A673 (cell line): ENCODE results near the gene GP1BB.

Experiments
- CTCF ChIP-seq: fragments of 300-800, 200-600 bp; sonication (generic); conservative IDR thresholded peaks from 2 replicates; pipeline ENCODE4 v1.5.1; 2017; ENCODE audit warnings: low read depth, mild to moderate bottlenecking, antibody characterized with exemption, low read length, moderate library complexity, mixed read lengths
- EZH2 ChIP-seq: fragments of 200-600 bp; sonication (generic); IDR thresholded peaks from 2 replicates; pipeline ENCODE4 v1.6.1; 2017; ENCODE audit warnings: borderline replicate concordance, low read depth, mild to moderate bottlenecking, mixed read lengths, antibody characterized with exemption, low read length; ENCODE audit not compliant: poor library complexity, severe bottlenecking

GRCh38 chr22:19739448-19739895, 16.1 kb downstream of the GP1BB start:
- TF ChIP-seq CTCF (no peak), EZH2 (no peak)
